SK-N-MC (cell line): Measurements from ENCODE around the gene MICU1.

ENCODE experiments used
- EZH2 ChIP-seq: fragments of 200-600 bp; sonication (generic); IDR thresholded peaks from one replicate; pipeline ENCODE4 v1.6.1; 2017; ENCODE audit warnings: antibody characterized with exemption
- FOXP2 ChIP-seq: optimal IDR thresholded peaks from 2 replicates; pipeline ENCODE3; 2011; ENCODE audit warnings: mild to moderate bottlenecking, moderate library complexity; ENCODE audit not compliant: insufficient read depth; ENCODE audit errors: extremely low read length, control extremely low read depth
- POLR2AphosphoS5 ChIP-seq: IDR thresholded peaks from 2 replicates; pipeline ENCODE4 v1.6.1; 2012; ENCODE audit warnings: mild to moderate bottlenecking, low read depth, low read length, borderline replicate concordance

GRCh38 chr10:72335394-72336258, 290.3 kb downstream of the MICU1 start:
- TF ChIP-seq EZH2, result no peak
- TF ChIP-seq POLR2AphosphoS5, result no peak
- TF ChIP-seq FOXP2, result no peak
